EL (cell line): Measurements from ENCODE around the gene RBP3.
A peak's percentile ranks its signal among the peaks of the same experiment; 100 is the strongest.

Experiments used
- DNase-seq: peaks from one replicate; pipeline ENCODE4 v3.0.0-alpha.2; 2016

Gene RBP3

GRCh38 chr10:47319784-47320183 lies 28.4 kb upstream of the RBP3 start:
- DNase-seq: no peak

GRCh38 chr10:47320812-47321211 lies 27.4 kb upstream of the RBP3 start:
- DNase-seq: no peak

GRCh38 chr10:47321521-47322195 lies 26.5 kb upstream of the RBP3 start:
- DNase-seq: no peak

- no peak for DNase-seq
Observed at GRCh38 chr10:47322300-47323061, 25.7 kb upstream of the RBP3 start, which contains the start of gene GDF2. GDF2 (plus strand) TSS chr10:47322454; CDS start chr10:47322669, 215 bp downstream.

GRCh38 chr10:47323087-47323486 lies 25.1 kb upstream of the RBP3 start:
- DNase-seq: no peak

GRCh38 chr10:47323636-47324296 lies 24.4 kb upstream of the RBP3 start:
- DNase-seq: no peak

GRCh38 chr10:47325303-47326291 lies 22.6 kb upstream of the RBP3 start:
- no peak for DNase-seq

GRCh38 chr10:47326306-47326926 lies 21.7 kb upstream of the RBP3 start:
- DNase-seq: no peak

GRCh38 chr10:47326927-47327330 lies 21.2 kb upstream of the RBP3 start:
- DNase-seq: no peak

GRCh38 chr10:47329855-47330254 lies 18.3 kb upstream of the RBP3 start:
- no peak for DNase-seq

GRCh38 chr10:47330366-47330765 lies 17.8 kb upstream of the RBP3 start:
- DNase-seq: no peak

GRCh38 chr10:47330804-47331203 lies 17.4 kb upstream of the RBP3 start:
- no peak for DNase-seq

- DNase-seq: no peak
Observed at GRCh38 chr10:47331491-47331890, 16.7 kb upstream of the RBP3 start.

GRCh38 chr10:47331954-47332353 lies 16.2 kb upstream of the RBP3 start:
- no peak for DNase-seq

GRCh38 chr10:47332371-47332770 lies 15.8 kb upstream of the RBP3 start:
- no peak for DNase-seq

- no peak for DNase-seq
Observed at GRCh38 chr10:47332946-47333345, 15.2 kb upstream of the RBP3 start.

- DNase-seq: no peak
Observed at GRCh38 chr10:47333532-47333931, 14.6 kb upstream of the RBP3 start.

GRCh38 chr10:47334466-47335295 lies 13.5 kb upstream of the RBP3 start:
- no peak for DNase-seq

GRCh38 chr10:47335906-47336305 lies 12.3 kb upstream of the RBP3 start:
- no peak for DNase-seq

GRCh38 chr10:47336387-47337134 lies 11.6 kb upstream of the RBP3 start:
- DNase-seq: peak; percentile 56
